ENCODE results near the gene GPR132. TPM values are rescaled to one million over a fixed set of nuclear protein-coding genes. Genes with fewer than 3 reads are reported as not detected.

The GPR132 gene
- total and polyA plus RNA-seq, 2 experiments from 2014 or later: 0.14 TPM; not detected in 1

GRCh38 chr14:105030836-105031396 lies 34.3 kb downstream of the GPR132 start (continued):
- no peak for TF ChIP-seq ZNF462 (CRISPR knock-in tag; IDR thresholded peaks at IDR 0.05)
- TF ChIP-seq NANOG (IDR thresholded peaks at IDR 0.05; ENCODE audit: borderline replicate concordance): no peak

GRCh38 chr14:105030194-105030593 lies 35.0 kb downstream of the GPR132 start:
- no peaks in the 10 kb centered on the region for H3K36me3 Mint-ChIP-seq (ENCODE audit: low read depth)
- H4K20me1 ChIP-seq (replicated peaks; ENCODE audit: insufficient read depth): no peaks in the 10 kb centered on the region
- no peaks in the 10 kb centered on the region for H3K36me3 ChIP-seq (ENCODE audit: insufficient read depth)
- TF ChIP-seq ETS1 (IDR thresholded peaks at IDR 0.05) (no peak), ZNF462 (CRISPR knock-in tag; IDR thresholded peaks at IDR 0.05) (no peak), POLR2AphosphoS5 (IDR thresholded peaks at IDR 0.05; ENCODE audit: low read depth) (no peak), CTCF (conservative IDR thresholded peaks at IDR 0.05; ENCODE audit: low read depth in 2 of 2) (no peak)
- peaks cover 9% of the 10 kb centered on the region; the same call in 1 of the 2 replicates for H3F3A ChIP-seq (replicated peaks; ENCODE audit: low read depth)
- H3K4me3 ChIP-seq: no peak overlapping the region
- H3K4me2 ChIP-seq: no peak overlapping the region
- H3K4me3 Mint-ChIP-seq: no peak overlapping the region
- DNase-seq (ENCODE audit: low spot score) (no peak), ATAC-seq (no peak)
- peaks cover 46% of the 10 kb centered on the region for H3K27me3 ChIP-seq (ENCODE audit: insufficient read depth)
- H3K9me2 ChIP-seq (ENCODE audit: insufficient read depth): no peaks in the 10 kb centered on the region
- no peaks in the 10 kb centered on the region for H3K79me2 ChIP-seq (replicated peaks; ENCODE audit: insufficient read depth)
- no peak overlapping the region for H3K27ac Mint-ChIP-seq
- H3K4me1 Mint-ChIP-seq: peaks cover 10% of the 10 kb centered on the region
- peaks cover 11% of the 10 kb centered on the region for H3K4me1 ChIP-seq (ENCODE audit: insufficient read depth)
- H2AFZ ChIP-seq: no peak overlapping the region
- no peaks in the 10 kb centered on the region for H3K9me3 Mint-ChIP-seq
- H3K27me3 Mint-ChIP-seq (ENCODE audit: insufficient read depth, low read depth, poor library complexity): peaks cover 30% of the 10 kb centered on the region
- no peak overlapping the region for H3K27ac ChIP-seq (ENCODE audit: low read depth)
